IMR-90 (cell line): ENCODE measurements around the gene IFI27L2. TPM values are rescaled to one million over a fixed set of nuclear protein-coding genes. Genes with fewer than 3 reads are reported as not detected.

Source experiments
- ATAC-seq: fragments of 200-7000 bp; cut with Tn5 transposase; 2 replicates; pipeline ENCODE4 v1.9.1; 2020; ENCODE audit warnings: low read depth, mild to moderate bottlenecking, moderate library complexity
- BruUV-seq: library from RNA; stranded (reverse); fragments of 400-500 nt; replicated peaks from 2 replicates; lab custom pipeline; 2021; lab: Mats Ljungman, UMichigan
- CTCF ChIA-PET: fragments of 300-600 bp; formaldehyde crosslinking; extraction: SDS; loops from one replicate; lab custom pipeline; 2021; ENCODE audit warnings: antibody characterized with exemption; lab: Yijun Ruan, JAX
- POLR2A ChIA-PET: fragments of 300-600 bp; sonication (Branson Sonifier 250); formaldehyde crosslinking; loops from one replicate; lab custom pipeline; 2022; ENCODE audit warnings: antibody characterized with exemption; ENCODE audit not compliant: unreplicated experiment; lab: Charles Lee
- DNase-seq: peaks from one replicate; pipeline ENCODE4 v3.0.0; 2013
- H2AFZ ChIP-seq: replicated peaks from 2 replicates; pipeline ENCODE3; 2013; ENCODE audit warnings: low read length, mild to moderate bottlenecking; ENCODE audit not compliant: poor library complexity
- H2AK5ac ChIP-seq: 2 replicates; pipeline ENCODE4 v1.6.1; 2013; ENCODE audit warnings: low read depth, low read length, inconsistent platforms
- H2AK9ac ChIP-seq: replicated peaks from 2 replicates; pipeline ENCODE3; 2013; ENCODE audit warnings: mild to moderate bottlenecking, low read depth, low read length, moderate library complexity; ENCODE audit not compliant: poor library complexity
- H2BK120ac ChIP-seq: 2 replicates; pipeline ENCODE4 v1.6.1; 2013; ENCODE audit warnings: low read depth, low read length, inconsistent platforms
- H2BK15ac ChIP-seq: 3 replicates; pipeline ENCODE4 v1.6.1; 2013; ENCODE audit warnings: low read depth, low read length, inconsistent platforms
- H2BK20ac ChIP-seq: 2 replicates; pipeline ENCODE4 v1.6.1; 2013; ENCODE audit warnings: low read depth, mild to moderate bottlenecking, inconsistent platforms, low read length, moderate library complexity
- H2BK5ac ChIP-seq: 2 replicates; pipeline ENCODE4 v1.6.1; 2013; ENCODE audit warnings: mild to moderate bottlenecking, low read depth, low read length, inconsistent platforms; ENCODE audit not compliant: poor library complexity, severe bottlenecking
- H3K14ac ChIP-seq: replicated peaks from 2 replicates; pipeline ENCODE4 v1.6.1; 2013; ENCODE audit warnings: low read depth, low read length, inconsistent platforms
- H3K18ac ChIP-seq: 2 replicates; pipeline ENCODE4 v1.6.1; 2013; ENCODE audit warnings: low read depth, low read length, control low read depth
- H3K23ac ChIP-seq: 2 replicates; pipeline ENCODE4 v1.6.1; 2013; ENCODE audit warnings: low read depth, low read length, inconsistent platforms
- H3K27ac ChIP-seq: 2 replicates; pipeline ENCODE4 v1.5.1; 2013; ENCODE audit warnings: mild to moderate bottlenecking, control low read depth, low read length; ENCODE audit not compliant: insufficient read depth
- H3K27me3 ChIP-seq: 2 replicates; pipeline ENCODE4 v1.6.1; 2013; ENCODE audit warnings: low read length; ENCODE audit not compliant: control insufficient read depth, insufficient read depth
- H3K36me3 ChIP-seq: 2 replicates; pipeline ENCODE4 v1.6.1; 2013; ENCODE audit warnings: low read length, mixed read lengths; ENCODE audit not compliant: control insufficient read depth, insufficient read depth
- H3K4ac ChIP-seq: 2 replicates; pipeline ENCODE4 v1.6.1; 2013; ENCODE audit warnings: low read depth, low read length, inconsistent platforms
- H3K4me1 ChIP-seq: 2 replicates; pipeline ENCODE4 v1.6.1; 2013; ENCODE audit warnings: low read length, mixed read lengths; ENCODE audit not compliant: control insufficient read depth, insufficient read depth
- H3K4me2 ChIP-seq: 2 replicates; pipeline ENCODE4 v1.6.1; 2013; ENCODE audit warnings: low read depth, mild to moderate bottlenecking, control low read depth, low read length, moderate library complexity
- H3K4me3 ChIP-seq: 2 replicates; pipeline ENCODE4 v1.5.1; 2013; ENCODE audit warnings: low read depth, mild to moderate bottlenecking, control low read depth, low read length, moderate library complexity; ENCODE audit not compliant: insufficient read depth
- H3K56ac ChIP-seq: 2 replicates; pipeline ENCODE4 v1.6.1; 2013; ENCODE audit warnings: low read length, inconsistent platforms; ENCODE audit not compliant: insufficient read depth; ENCODE audit errors: extremely low read depth
- H3K79me1 ChIP-seq, 2 experiments: 2 replicates each; pipeline ENCODE4 v1.6.1; 2013; ENCODE audit warnings: low read length in 2 of 2, inconsistent platforms in 1 of 2, low read depth in 1 of 2
- H3K9ac ChIP-seq: 2 replicates; pipeline ENCODE4 v1.6.1; 2013; ENCODE audit warnings: low read depth, low read length, control low read depth
- H3K9me1 ChIP-seq: 2 replicates; pipeline ENCODE4 v1.6.1; 2013; ENCODE audit warnings: low read length, inconsistent platforms; ENCODE audit not compliant: insufficient read depth
- H3K9me3 ChIP-seq: 2 replicates; pipeline ENCODE4 v1.6.1; 2013; ENCODE audit warnings: low read length; ENCODE audit not compliant: control insufficient read depth, insufficient read depth
- H4K20me1 ChIP-seq: 2 replicates; pipeline ENCODE4 v1.6.1; 2013; ENCODE audit warnings: low read length, inconsistent platforms; ENCODE audit not compliant: insufficient read depth
- H4K5ac ChIP-seq: 2 replicates; pipeline ENCODE4 v1.6.1; 2013; ENCODE audit warnings: mild to moderate bottlenecking, low read depth, low read length, control low read depth
- H4K8ac ChIP-seq, 2 experiments: 2 replicates each; pipeline ENCODE4 v1.6.1; 2013; ENCODE audit warnings: low read depth in 2 of 2, low read length in 2 of 2, control low read depth in 1 of 2, inconsistent platforms in 1 of 2
- H4K91ac ChIP-seq: 2 replicates; pipeline ENCODE4 v1.6.1; 2013; ENCODE audit warnings: low read depth, low read length, inconsistent platforms; ENCODE audit not compliant: insufficient read depth
- CEBPB ChIP-seq: IDR thresholded peaks from 2 replicates; pipeline ENCODE4 v1.6.1; 2012; ENCODE audit warnings: low read depth, low read length, improper control_type of control experiment
- CTCF ChIP-seq: conservative IDR thresholded peaks from 2 replicates; pipeline ENCODE4 v1.5.1; 2012; ENCODE audit warnings: mild to moderate bottlenecking, low read depth, low read length, improper control_type of control experiment
- ELK1 ChIP-seq: fragments of 150-350 bp; IDR thresholded peaks from 2 replicates; pipeline ENCODE4 v1.6.1; 2016; ENCODE audit warnings: low read depth, mild to moderate bottlenecking, low read length, moderate library complexity, borderline replicate concordance
- FOS ChIP-seq: fragments of 150-350 bp; IDR thresholded peaks from 2 replicates; pipeline ENCODE4 v1.6.1; 2016; ENCODE audit warnings: low read depth, low read length
- MAZ ChIP-seq: IDR thresholded peaks from 2 replicates; pipeline ENCODE4 v1.6.1; 2012; ENCODE audit warnings: low read depth, mild to moderate bottlenecking, low read length, improper control_type of control experiment, moderate library complexity, borderline replicate concordance
- MXI1 ChIP-seq: IDR thresholded peaks from 2 replicates; pipeline ENCODE4 v1.6.1; 2012; ENCODE audit warnings: low read depth, mild to moderate bottlenecking, low read length, moderate library complexity, borderline replicate concordance
- NFE2L2 ChIP-seq: fragments of 150-350 bp; IDR thresholded peaks from 2 replicates; pipeline ENCODE4 v1.6.1; 2016; ENCODE audit warnings: low read depth, mild to moderate bottlenecking, low read length
- RAD21 ChIP-seq: IDR thresholded peaks from 2 replicates; pipeline ENCODE4 v1.6.1; 2012; ENCODE audit warnings: low read length, improper control_type of control experiment
- RCOR1 ChIP-seq: IDR thresholded peaks from 2 replicates; pipeline ENCODE4 v1.6.1; 2012; ENCODE audit warnings: mild to moderate bottlenecking, low read length, improper control_type of control experiment; ENCODE audit not compliant: insufficient replicate concordance
- RFX5 ChIP-seq: IDR thresholded peaks from 2 replicates; pipeline ENCODE4 v1.8.0; 2012; ENCODE audit warnings: low read depth, mild to moderate bottlenecking, low read length, moderate library complexity
- WGBS, 2 experiments: methylation state at CpG; one replicate each; pipeline versions ENCODE4 v1.1.5 to v1.1.7; 2013; ENCODE audit warnings: missing lambda C conversion rate in 2 of 2; ENCODE audit not compliant: insufficient read length in 1 of 2; ENCODE audit errors: extremely low coverage in 2 of 2; 5-methylcytosine and 5-hydroxymethylcytosine counted together
- dilution Hi-C: fragments of 300-500 bp; cut with HindIII; formaldehyde crosslinking; loops from one replicate; pipeline ENCODE4 v1.14.3; 2018; ENCODE audit warnings: low sequenced_read_pairs; ENCODE audit not compliant: unreplicated experiment
- in situ Hi-C: fragments of 300-500 bp; cut with MboI; formaldehyde crosslinking; loops from 3 replicates; pipeline ENCODE4 v1.14.3; 2019; ENCODE audit warnings: low sequenced_read_pairs, inconsistent platforms, mixed read lengths
- intact Hi-C: fragments of 100-400 bp; cut with micrococcal nuclease; formaldehyde crosslinking; loops from 2 replicates; pipeline ENCODE4 v1.10.0; 2022
- polyA plus RNA-seq, 3 experiments: library from polyadenylated mRNA; depleted of rRNA; stranded (reverse); fragments of >200 nt; gene quantifications; 2 replicates each; pipeline ENCODE4 v1.2.3, GENCODE V29; 2012; ENCODE audit warnings: low replicate concordance in 1 of 3
- total RNA-seq: library from RNA; depleted of rRNA; stranded (reverse); fragments of >200 nt; gene quantifications from 2 replicates; pipeline ENCODE4 v1.2.3, GENCODE V29; 2012

Gene IFI27L2
- total and polyA plus RNA-seq, 2 of the 4 experiments (the other 2 are of a cell fraction) = 43.0 to 187 TPM

GRCh38 chr14:94171208-94171607 is 41.8 kb upstream of the IFI27L2 start:
- Histone ChIP-seq H3K23ac (no peak overlapping the region), H2BK5ac (no peak overlapping the region), H3K9me3 (no peaks in the 10 kb centered on the region), H3K4me1 (peaks cover 2% of the 10 kb centered on the region; the same call in 1 of the 2 replicates), H2AFZ (no peak overlapping the region), H3K27me3 (peaks cover 22% of the 10 kb centered on the region), H3K79me1 (no peaks in the 10 kb centered on the region), H3K9ac (no peak overlapping the region), H3K4me2 (no peak overlapping the region), H4K91ac (no peak overlapping the region), H3K56ac (no peak overlapping the region), H2BK15ac (no peak overlapping the region), H3K4ac (no peak overlapping the region), H3K18ac (no peak overlapping the region), H4K8ac (no peak overlapping the region), H3K27ac (no peak overlapping the region), H3K36me3 (no peaks in the 10 kb centered on the region), H3K4me3 (no peak overlapping the region), H2AK5ac (no peak overlapping the region; the same call in 1 of the 2 replicates), H3K9me1 (no peaks in the 10 kb centered on the region), H2BK20ac (no peak overlapping the region), H4K5ac (no peak overlapping the region), H4K20me1 (no peaks in the 10 kb centered on the region), H3K14ac (no peak overlapping the region), H2BK120ac (no peak overlapping the region), H2AK9ac (no peak overlapping the region)
- intact Hi-C loops = no loop called here
- ChIA-PET CTCF (interaction anchor here (1.4 kb wide), 1 partner anchor 135 kb away, joined by 3 read pairs; no protein-coding TSS in a partner anchor), POLR2A (no interaction called here)
- ATAC-seq = no peak
- no peak for TF ChIP-seq RFX5
- no peak for TF ChIP-seq CEBPB
- TF ChIP-seq MXI1 = no peak
- TF ChIP-seq MAZ = no peak
- TF ChIP-seq ELK1 = no peak
- no peak for TF ChIP-seq RCOR1
- TF ChIP-seq FOS = no peak
- no peak for TF ChIP-seq RAD21
- TF ChIP-seq NFE2L2 = no peak
- TF ChIP-seq CTCF = no peak
- dilution Hi-C loops = no loop called here
- in situ Hi-C loops = no loop called here
- WGBS, 2 experiments = 20% methylated on average over 1 of the region's 3 CpGs; no CpG with 5 or more reads in 1 of the 2 experiments
- BruUV-seq = no TSS peak
- DNase-seq = peak; percentile 42
